Activated CD4-positive, alpha-beta T cell treated with anti-CD3 and anti-CD28 coated beads for 1 hour (primary cell): ENCODE results near the gene TP53.
A peak's percentile ranks its signal among the peaks of the same experiment; 100 is the strongest.
"Not testable (repeated sequence)": the region's sequence is repeated elsewhere in the genome, so short reads cannot be mapped to it uniquely, and the experiment has no call there.

ENCODE experiments used
- DNase-seq: peaks from one replicate; pipeline ENCODE4 v3.0.0-alpha.2; 2020

TP53 gene

GRCh38 chr17:7629939-7630571, 57.2 kb downstream of the TP53 start, which contains the start of gene SHBG:
Gene SHBG, plus strand, starts transcription at chr17:7630135. Its CDS starts 38 bp downstream, at chr17:7630173.
- DNase-seq: no peak

GRCh38 chr17:7627250-7628121, 59.8 kb downstream of the TP53 start, which contains the start of gene SAT2:
Gene SAT2, minus strand, starts transcription at chr17:7627821. Its CDS starts 186 bp downstream, at chr17:7627635.
- peak; percentile 72 for DNase-seq

GRCh38 chr17:7626956-7627249, 60.4 kb downstream of the TP53 start:
- DNase-seq: no peak

GRCh38 chr17:7626307-7626706, 61.0 kb downstream of the TP53 start:
- DNase-seq: no peak

- DNase-seq: not testable (repeated sequence)
Measured at GRCh38 chr17:7625749-7626148, 61.5 kb downstream of the TP53 start.

GRCh38 chr17:7623661-7624060, 63.6 kb downstream of the TP53 start:
- DNase-seq: no peak

GRCh38 chr17:7620835-7621234, 66.5 kb downstream of the TP53 start:
- no peak for DNase-seq

GRCh38 chr17:7618608-7619007, 68.7 kb downstream of the TP53 start:
- DNase-seq: no peak
